Epidermal melanocyte (primary cell): ENCODE measurements around the gene IFT27.

ENCODE experiments used
- DNase-seq: peaks from one replicate; pipeline ENCODE4 v3.0.0; 2011; ENCODE audit warnings: low spot score; ENCODE audit not compliant: insufficient read length

The IFT27 gene, protein sequence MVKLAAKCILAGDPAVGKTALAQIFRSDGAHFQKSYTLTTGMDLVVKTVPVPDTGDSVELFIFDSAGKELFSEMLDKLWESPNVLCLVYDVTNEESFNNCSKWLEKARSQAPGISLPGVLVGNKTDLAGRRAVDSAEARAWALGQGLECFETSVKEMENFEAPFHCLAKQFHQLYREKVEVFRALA

DNA sequence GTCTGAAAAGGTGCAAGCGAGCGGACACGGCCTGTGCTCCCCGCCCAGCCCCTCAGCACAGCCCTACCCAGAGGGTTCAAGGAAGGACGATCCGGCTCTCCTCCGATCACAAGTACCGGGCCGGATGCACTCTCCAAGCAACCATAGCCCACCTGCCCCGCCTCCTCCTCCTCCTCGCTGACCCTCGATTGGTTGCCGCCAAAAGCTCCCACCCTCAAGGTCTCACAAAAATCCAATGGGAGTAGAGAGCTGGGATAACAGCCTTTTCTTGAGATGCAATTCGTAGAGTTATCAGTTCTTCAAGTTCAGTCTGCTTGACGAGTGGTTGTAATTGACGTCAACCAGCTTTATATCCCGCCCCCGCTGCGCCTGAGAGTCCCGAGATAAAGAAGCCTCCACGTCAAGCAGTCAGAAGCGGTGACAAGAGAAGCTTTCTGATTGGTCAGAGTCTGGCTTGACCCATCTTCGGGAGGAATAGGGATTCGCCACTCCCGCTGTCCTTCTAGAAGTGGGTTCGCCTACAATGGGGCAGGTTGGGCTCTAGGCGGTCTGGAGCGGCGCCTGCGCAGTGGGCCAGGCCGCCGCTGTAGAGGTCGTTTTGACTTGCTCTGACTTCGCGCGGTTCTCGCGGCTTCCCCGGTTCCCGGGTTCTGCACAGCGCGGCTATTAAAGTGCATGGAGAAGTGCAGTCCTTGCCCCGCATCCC lies at the start of gene IFT27:
TSS of gene IFT27 (minus strand) at position 156 of the 706 bp plus-strand sequence. CDS start 412 bp downstream, outside the sequence.
- peak; percentile 99 for DNase-seq

DNA sequence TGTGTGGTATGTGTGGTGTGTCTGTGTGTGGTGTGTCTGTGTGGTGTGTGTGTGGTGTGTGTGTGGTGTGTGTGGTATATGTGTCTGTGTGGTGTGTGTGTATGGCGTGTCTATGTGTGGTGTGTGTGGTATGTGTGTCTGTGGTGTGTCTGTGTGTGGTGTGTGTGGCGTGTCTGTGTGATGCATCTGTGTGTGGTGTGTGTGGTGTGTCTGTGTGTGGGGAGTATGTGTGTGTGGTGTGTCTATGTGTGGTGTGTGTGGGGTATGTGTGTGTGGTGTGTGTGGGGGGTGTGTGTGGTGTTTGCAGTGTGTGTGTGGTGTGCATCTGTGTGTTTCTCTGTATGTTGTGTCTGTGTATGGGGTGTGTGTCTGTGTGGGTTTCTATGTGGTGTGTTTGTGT lies 48.7 kb upstream of the IFT27 start:
- no peak for DNase-seq

DNA sequence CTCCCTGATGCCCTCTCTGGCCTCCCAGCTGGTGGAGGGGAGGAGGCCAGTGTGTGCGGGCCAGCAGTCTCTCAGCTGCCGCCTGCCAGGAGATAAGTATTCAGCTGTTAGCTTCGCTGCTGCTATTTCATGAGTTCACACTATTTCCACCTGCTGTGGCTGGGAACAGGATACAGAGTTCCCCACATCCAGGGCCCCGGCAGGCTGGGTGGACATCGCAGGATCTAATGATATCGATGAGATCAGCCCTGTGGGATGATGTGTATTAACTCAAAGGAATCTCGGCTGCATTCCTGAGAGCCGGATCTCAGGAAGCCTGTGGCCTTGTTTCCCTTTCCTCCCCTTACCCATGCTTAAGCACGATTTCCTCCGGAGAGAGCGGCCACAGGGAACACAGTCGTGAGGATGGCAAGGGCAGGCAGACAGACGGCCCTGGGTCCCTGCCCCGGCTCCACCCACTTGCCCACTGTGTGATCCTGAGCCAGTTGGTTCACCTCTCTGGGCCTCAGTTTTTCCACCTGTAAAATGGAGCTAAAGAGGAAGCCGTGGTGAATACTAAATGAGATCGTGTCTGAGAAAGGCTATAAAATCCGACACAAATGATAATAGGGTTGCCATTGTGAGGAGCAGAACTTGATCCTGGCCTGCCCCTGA lies 47.4 kb upstream of the IFT27 start:
- DNase-seq: no peak

DNA sequence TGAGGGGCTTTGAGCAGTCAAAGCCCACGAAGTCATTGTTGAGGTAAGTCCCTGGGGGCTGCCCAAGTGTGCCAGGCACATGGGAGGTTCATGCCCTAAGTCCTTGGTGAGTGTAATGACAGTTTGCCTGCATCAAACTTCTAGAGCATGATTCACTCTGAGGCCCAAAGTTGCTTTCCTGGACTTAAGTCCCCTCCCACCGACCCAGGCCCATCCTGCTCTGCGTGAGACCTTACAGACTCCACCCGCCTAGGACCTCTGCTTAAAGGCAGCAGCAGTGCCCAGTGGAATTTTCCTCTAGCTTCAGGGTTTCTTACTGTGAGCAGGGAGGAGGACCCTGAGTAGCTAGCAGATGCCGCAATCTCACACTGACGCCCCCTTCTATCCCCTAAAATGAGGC lies 46.7 kb upstream of the IFT27 start:
- DNase-seq: no peak

DNA sequence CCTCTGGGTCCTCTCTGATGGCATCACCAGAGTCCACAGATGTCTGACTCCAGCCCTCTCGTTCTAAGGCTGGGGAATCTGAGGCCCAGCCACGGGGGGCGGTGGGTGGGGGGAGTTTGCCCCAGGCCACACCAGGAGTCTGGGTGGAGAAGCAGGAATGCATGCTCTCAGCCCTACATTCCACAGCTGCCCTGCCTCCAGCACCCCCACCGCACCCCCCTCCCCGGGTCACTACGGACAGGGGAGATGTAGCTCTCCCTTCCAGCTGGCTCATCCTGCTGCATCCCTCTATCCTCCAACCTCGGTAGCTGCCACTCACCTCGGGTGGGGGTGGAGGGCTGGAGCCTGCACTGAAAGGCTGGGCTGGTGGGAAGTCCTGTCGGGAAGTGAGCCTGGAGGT lies 43.2 kb upstream of the IFT27 start:
- no peak for DNase-seq

DNA sequence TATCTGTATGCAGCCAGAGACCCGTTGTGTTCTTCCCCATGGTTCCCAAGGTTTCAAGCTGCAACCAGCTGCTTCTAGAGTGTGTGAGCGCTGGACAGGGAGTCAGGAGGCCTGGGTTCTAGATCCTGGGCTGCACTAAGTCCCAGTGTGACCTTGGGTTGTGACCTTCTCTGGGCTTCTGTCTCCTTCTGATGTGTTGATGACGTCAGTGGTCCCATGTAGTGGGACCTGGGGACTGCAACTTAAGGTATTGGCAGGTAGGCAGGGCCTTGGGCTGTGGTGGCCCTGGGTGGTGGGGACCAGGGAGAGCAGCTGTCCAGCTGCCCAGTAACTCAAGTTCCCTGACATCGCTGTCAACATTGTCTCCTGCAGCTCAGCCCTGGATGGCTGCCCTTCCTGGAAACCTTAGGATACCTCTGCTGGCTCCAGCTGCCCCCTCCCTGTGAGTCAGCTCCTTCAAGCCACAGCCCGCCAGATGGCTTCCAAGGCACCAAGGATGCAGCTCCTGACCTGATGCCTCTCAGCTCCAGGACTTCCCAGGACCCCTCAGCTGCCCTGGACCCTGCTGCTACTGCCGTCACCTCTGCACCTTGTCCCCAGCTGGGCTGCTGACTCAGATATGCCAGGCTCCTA lies 42.2 kb upstream of the IFT27 start:
- DNase-seq: no peak

DNA sequence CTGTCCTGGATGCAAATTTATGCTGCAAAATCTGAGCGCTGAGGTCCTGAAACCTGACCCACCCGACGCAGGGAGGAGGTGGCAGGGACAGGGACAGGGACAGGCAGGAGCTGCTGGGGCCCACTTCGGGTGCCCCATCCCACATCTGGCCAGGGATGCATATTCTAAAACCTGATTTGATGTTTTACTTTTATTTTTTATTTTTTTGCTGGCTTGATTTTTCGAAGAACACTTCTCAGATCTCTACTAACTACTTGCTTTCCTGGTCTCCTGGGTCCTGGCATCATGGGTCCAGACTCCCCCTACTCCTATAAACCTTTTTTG lies 41.6 kb upstream of the IFT27 start:
- DNase-seq: no peak

DNA sequence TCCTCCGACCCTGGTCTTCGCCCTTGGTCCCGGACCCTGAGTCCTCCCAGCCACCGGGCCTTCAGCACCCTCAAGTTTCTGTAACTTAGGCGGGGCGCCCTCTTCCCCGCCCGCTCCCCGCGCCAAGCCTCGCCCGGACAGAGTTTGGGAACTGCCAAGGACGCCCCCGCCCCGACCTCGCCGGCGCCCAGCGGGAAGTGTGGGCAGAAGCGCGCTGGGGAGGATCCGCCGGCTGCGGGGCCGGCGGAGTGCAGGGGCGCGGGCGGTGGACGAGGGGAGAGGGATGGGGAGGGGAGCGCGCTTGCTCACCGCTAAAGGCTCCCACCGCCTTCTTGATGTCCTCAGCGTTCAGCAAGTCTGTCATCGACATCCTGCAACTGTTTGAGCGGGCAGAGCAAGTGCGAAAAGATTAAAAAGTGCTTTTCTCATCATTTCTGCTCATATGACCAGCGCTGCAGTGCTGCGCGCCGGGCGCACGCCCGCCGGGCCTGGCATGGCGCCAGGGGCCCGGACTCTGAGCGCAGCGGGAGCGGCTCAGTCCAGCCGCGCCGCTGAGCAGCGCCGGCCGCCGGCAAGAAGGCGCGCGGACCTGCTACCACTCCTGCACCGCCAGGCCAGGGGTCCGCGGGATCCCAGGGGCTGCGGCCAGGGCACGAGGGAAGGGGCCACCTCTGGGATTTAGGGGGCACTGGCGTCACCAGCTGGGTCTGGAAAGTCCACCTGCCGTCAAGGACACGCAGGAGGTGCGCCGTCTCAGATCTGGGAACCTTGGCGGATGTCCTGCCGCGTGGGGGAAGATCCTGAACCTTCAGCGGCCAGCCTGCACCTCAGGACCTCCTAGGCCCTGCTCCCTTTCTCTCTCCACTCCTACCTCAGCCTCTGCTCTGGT lies 41.0 kb upstream of the IFT27 start, which contains the start of gene PVALB:
TSS of gene PVALB (minus strand) at position 400 of the 889 bp plus-strand sequence. CDS start at position 370, 30 bp downstream.
- peak; percentile 76 for DNase-seq

DNA sequence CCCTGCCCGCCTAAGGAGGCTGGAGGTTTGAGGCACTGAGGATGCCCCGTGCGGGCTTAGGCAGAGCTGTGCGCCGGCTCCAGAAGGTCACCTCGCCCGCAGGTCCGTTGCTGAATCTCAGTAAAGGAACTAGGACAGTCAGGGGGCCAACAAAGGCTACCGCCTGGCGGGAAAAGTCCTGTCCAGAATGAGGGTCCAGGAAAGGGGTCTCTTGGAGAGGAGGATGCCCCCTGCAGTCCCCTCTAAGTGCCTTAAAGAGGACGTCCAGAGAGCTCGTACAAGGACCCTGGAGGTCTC lies 40.4 kb upstream of the IFT27 start:
- no peak for DNase-seq

DNA sequence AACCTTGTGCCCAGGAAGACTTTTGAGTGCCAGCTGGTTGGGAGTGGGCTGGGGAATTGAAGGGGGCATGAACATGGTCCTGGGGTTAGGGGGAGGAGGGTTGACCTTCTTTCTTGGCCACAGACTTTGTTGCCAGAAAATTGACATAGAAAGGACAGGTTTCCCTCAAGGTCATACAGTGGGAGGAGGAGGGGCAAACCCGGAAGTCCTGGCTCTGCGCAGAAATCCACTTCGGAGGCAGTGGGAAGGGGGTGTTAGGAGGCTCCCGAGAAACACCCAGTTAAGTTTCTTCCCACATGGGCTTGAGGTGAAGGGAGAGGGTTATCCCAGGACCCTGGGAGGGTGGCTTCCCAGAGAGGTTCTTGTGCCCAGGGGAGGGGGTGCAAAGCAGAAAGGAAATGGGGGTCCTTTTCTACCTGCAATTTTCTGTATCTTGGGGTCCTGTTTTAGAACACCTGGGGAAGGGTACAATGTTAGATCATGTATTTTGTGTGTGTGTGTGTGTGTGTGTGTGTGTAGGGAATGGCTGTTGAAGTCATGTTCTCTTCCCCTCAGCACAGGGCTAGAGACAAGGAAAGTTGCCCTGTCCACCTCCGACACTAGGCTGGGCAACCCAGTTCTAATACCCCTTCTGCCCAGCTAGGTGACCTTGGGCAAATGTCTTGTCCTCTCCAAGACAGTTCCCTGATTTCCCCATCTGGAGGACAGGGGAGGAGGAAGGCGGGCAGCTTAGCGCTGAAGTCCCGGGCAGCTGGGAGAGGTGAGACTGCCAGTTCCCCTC lies 39.8 kb upstream of the IFT27 start:
- no peak for DNase-seq

DNA sequence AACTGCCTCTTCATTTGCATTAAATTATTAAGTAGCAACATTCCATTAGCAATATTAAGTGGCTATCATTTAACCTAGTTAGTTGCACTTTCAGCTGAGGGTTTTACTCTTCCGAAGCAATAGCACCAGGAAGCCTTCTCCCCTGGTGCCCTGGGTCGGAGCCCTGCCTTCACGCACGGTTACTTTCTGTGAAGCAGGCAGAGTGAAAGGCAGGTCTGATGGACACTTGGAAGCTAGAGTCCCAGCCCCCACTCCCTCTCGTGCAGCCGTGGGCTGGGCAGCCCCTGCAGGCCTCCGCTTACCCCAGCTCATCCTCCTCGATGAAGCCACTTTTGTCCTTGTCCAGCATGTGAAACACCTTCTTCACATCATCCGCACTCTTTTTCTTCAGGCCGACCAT lies 38.9 kb upstream of the IFT27 start:
- no peak for DNase-seq

DNA sequence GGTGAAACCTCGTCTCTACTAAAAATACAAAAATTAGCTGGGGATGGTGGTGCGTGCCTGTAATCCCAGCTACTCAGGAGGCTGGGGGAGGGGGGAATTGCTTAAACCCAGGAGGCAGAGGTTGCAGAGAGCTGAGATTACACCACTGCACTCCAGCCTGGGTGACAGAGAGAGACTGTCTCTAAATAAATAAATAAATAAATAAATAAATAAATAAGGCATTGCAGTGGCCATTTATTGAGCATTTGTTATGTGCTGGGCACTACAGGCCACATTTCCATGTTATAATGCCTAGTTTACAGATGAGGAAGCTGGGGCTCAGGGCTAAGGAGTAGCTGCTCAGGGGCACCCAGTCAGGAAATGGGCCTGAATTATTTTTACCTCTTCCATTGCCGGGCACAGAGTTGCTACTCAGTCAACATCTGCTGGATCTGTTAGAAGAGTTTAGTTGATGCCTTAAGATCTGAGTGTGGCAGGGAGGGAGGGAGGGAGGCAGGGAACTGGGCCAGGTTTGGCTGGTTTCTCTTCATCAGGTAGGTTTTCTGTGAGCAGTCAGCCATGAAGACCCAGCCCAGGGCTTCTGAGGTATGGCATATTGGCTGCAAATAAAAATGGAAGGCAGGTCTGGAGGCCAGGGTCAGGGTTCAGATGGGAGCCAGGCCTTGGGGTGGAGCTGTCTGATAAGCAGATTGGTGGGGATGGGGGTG lies 35.3 kb upstream of the IFT27 start:
- DNase-seq: no peak

DNA sequence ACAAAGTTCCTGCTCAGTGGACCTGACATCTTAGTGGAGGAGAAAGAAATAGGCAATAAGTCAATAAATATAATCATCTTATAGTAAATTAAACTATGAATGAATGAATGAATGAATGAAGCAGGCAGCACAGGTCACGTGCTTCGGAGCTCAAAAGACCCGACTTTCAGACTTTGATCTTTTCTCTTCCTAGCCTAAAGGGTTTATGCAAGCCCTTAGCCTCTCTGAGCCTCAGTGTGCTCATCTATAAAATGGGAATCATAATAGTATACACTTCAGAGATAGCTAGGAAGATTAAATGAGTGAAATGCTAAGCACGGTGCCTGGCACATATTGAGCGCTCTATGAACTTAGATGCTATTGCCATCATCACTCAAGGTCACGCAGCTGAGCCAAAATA lies 33.4 kb upstream of the IFT27 start:
- DNase-seq: no peak

DNA sequence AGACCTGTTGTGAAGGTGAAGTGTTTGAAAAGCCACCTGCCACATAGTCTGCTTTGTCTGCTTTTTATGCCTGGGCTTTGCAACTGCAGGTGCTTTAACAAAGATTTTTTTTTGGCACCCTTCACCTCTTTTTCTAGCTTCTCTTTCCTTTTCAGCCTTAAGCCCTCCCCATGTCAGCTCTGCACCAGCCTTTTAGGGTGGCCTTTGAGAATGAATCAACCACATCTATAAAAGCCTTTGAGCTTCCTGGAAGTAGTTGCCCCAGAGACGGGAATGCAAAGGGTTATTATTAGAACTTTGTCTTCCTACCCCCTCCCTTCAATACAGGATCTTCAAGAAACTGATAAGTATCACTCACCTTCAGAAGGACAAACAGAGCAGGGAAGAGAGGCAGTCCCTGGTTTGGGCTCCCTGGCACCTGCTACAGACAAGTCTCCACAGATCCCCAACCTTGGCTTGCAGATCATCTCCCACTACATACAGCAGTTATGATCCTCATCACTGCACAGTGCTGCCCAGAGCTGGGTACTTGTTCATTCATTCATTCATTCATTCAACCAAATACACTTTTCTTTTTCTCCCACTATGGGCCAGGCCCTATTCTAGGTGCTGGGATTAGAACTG lies 32.9 kb upstream of the IFT27 start:
- DNase-seq: no peak

DNA sequence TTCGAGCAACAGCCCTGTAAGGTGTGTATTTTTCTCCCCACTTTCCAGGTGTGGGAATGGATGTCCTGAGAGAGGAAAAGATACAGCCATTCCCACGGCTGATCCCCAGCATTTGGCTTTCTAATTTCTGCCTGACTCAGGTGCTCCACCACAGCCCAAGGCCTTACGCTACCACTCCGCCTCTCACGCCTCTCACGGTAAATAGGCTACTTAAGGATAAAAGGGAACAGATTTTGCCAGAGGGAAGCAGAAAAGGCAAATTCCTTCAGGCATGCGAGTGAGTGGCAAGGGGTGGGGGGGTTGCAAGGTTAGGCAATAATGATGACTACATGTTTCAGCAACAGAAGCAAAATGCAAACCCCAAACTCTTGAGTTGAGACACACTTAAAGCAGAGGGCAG lies 31.7 kb upstream of the IFT27 start:
- no peak for DNase-seq

DNA sequence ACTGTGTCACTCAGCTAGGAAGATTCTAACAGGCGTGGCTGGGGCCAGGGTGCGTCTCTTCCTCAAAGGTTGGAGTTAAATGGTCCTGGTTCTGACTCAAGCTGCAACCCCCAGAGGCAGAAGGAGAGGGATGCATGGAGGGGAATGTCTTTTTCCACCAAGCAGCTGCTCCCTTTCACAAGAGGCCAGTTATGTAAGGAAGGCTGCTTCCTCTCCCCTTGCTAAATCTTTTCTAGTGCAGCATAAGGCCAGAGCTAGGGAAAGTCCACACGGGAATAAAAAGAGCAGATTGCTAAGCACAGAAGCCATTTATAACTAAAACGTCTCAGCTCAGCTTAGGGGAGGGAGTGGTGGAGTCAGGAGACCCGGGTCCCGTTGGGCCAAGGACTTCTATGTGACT lies 30.9 kb upstream of the IFT27 start:
- no peak for DNase-seq

DNA sequence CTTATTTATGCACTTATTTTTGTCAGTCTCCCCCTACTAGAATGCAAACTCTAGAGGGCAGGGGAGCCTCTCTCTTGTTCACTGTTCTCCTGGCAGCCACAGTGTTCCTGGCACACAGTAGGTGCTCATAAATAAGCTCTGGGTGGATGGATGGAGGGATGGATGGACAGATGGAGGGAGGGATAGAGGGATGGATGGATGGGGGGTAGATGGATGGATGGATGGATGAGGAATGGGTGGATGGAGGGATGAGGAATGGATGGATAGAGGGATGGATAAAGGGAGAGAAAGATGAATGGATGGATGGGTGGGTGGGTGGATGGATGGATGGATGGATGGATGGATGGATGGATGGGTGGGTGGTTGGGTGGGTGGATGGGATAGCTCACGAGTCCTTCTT lies 27.4 kb upstream of the IFT27 start:
- DNase-seq: no peak

DNA sequence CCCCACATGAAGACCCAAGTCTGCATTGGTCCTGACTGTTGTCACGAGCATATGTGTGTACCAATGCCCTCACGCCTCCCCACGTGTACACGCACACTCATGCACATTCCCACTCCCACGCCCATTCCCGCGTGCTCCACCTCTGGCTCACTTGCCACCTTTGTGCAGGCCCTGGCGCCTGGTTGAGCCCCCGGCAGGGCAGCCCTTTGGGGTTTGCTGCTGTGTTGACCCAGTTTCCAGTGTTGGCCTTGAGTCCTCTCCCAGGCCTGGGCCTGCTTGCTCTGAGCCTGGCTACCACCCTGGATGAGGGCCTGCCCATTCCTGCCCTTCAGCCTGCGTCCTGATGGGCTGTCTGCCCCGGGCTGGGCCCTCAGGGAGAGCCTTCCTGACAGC lies 22.8 kb upstream of the IFT27 start:
- DNase-seq: no peak

DNA sequence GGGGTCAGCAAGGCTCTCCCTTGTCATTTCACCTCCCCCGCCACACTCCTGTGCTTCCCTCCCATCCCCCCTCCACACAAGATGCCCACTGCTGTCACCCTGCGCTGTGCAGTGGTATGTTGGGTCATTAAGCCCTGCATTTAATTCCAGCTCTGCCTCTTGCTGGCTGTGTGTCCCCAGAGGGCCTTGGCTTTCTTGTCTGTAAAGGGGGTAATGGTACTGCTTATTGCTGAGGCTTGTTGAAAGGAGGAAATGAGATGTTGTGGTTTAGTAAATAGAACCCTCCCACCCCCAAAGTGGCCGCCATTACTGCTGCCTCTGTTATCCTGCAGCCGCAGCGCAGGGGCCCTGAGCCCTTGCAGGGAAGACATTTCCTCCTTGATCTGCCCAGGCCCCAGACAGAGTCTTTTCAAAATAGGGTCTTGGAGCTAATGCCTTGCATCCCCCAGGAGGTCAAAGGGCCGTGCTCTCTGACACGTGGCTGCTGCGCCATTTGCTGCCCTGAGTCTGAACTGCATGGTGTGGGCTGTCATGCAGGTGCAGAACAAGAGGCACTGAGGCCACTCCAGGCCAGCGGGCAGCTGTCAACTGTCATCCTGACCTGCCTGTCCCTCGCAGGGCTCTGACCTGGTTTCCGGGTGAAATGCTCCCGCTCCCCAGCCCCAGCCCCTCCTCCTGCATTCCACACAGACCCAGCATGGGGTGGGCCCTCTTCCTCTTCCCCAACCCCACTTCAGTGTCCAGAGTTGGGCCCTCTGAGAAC lies 22.2 kb upstream of the IFT27 start:
- no peak for DNase-seq
